Mesenchymal stem cell (in vitro differentiated cells and primary cell): ENCODE measurements around the gene SYMPK. TPM values are rescaled to one million over a fixed set of nuclear protein-coding genes. Genes with fewer than 3 reads are reported as not detected.

Experiments
- DNase-seq: peaks from one replicate; pipeline ENCODE4 v3.0.0-alpha.2; 2013
- H2AFZ ChIP-seq: one replicate; pipeline ENCODE4 v1.6.1; 2013; ENCODE audit warnings: low read depth, mild to moderate bottlenecking, control low read depth, inconsistent platforms, low read length, moderate library complexity
- H2AK5ac ChIP-seq: 2 replicates; pipeline ENCODE4 v1.6.1; 2013; ENCODE audit warnings: low read length, moderate library complexity, mild to moderate bottlenecking, inconsistent platforms; ENCODE audit not compliant: severe bottlenecking
- H2BK120ac ChIP-seq: one replicate; pipeline ENCODE4 v1.6.1; 2013; ENCODE audit warnings: low read depth, mild to moderate bottlenecking, inconsistent platforms, low read length, moderate library complexity
- H2BK12ac ChIP-seq, 2 experiments: one replicate each; pipeline ENCODE4 v1.6.1; 2013; ENCODE audit warnings: inconsistent platforms in 2 of 2, low read length in 2 of 2, mild to moderate bottlenecking in 2 of 2, moderate library complexity in 2 of 2, control low read depth in 1 of 2
- H2BK15ac ChIP-seq: one replicate; pipeline ENCODE4 v1.6.1; 2013; ENCODE audit warnings: mild to moderate bottlenecking, low read depth, inconsistent platforms; ENCODE audit not compliant: poor library complexity, severe bottlenecking
- H2BK5ac ChIP-seq: 2 replicates; pipeline ENCODE4 v1.6.1; 2013; ENCODE audit warnings: low read depth, mild to moderate bottlenecking, low read length, control low read depth, inconsistent platforms; ENCODE audit not compliant: poor library complexity, severe bottlenecking
- H3K14ac ChIP-seq, 2 experiments: one replicate each; pipeline ENCODE4 v1.6.1; 2013; ENCODE audit warnings: inconsistent platforms in 2 of 2, low read length in 2 of 2, control low read depth in 1 of 2, mild to moderate bottlenecking in 1 of 2, moderate library complexity in 1 of 2
- H3K18ac ChIP-seq, 2 experiments: one replicate each; pipeline ENCODE4 v1.6.1; 2013; ENCODE audit warnings: inconsistent platforms in 2 of 2, low read length in 2 of 2, control low read depth in 1 of 2, low read depth in 1 of 2, mild to moderate bottlenecking in 1 of 2
- H3K23ac ChIP-seq, 2 experiments: one replicate each; pipeline ENCODE4 v1.6.1; 2013; ENCODE audit warnings: inconsistent platforms in 2 of 2, low read length in 2 of 2, mild to moderate bottlenecking in 2 of 2, moderate library complexity in 2 of 2, control low read depth in 1 of 2
- H3K27ac ChIP-seq: 2 replicates; pipeline ENCODE4 v1.5.1; 2013; ENCODE audit warnings: mild to moderate bottlenecking, moderate library complexity, low read length, control low read depth, inconsistent platforms; ENCODE audit not compliant: poor library complexity, severe bottlenecking
- H3K27me3 ChIP-seq, 2 experiments: 2 replicates each; pipeline versions ENCODE4 v1.6.1 to v1.7.0; 2013; ENCODE audit warnings: low read length in 2 of 2, mild to moderate bottlenecking in 2 of 2, moderate library complexity in 2 of 2, control low read depth in 1 of 2, inconsistent platforms in 1 of 2; ENCODE audit not compliant: control insufficient read depth in 1 of 2, insufficient read depth in 1 of 2
- H3K36me3 ChIP-seq, 2 experiments: 2 replicates each; pipeline versions ENCODE4 v1.6.1 to v1.7.0; 2013; ENCODE audit warnings: low read length in 2 of 2, control low read depth in 1 of 2, inconsistent platforms in 1 of 2, low read depth in 1 of 2, mild to moderate bottlenecking in 1 of 2; ENCODE audit not compliant: insufficient read depth in 2 of 2, control insufficient read depth in 1 of 2
- H3K4ac ChIP-seq, 2 experiments: one replicate each; pipeline ENCODE4 v1.6.1; 2013; ENCODE audit warnings: inconsistent platforms in 2 of 2, low read length in 2 of 2, mild to moderate bottlenecking in 2 of 2, moderate library complexity in 2 of 2, control low read depth in 1 of 2, low read depth in 1 of 2
- H3K4me1 ChIP-seq: 2 replicates; pipeline ENCODE4 v1.6.1; 2013; ENCODE audit warnings: low read depth, low read length, control low read depth; ENCODE audit not compliant: control insufficient read depth, insufficient read depth
- H3K4me2 ChIP-seq: 2 replicates; pipeline ENCODE4 v1.6.1; 2013; ENCODE audit warnings: low read length, mild to moderate bottlenecking, inconsistent platforms; ENCODE audit not compliant: poor library complexity, severe bottlenecking
- H3K4me3 ChIP-seq, 2 experiments: 2 replicates each; pipeline versions ENCODE4 v1.5.1 to v1.7.0; 2013; ENCODE audit warnings: low read length in 2 of 2, mild to moderate bottlenecking in 2 of 2, control low read depth in 1 of 2, low read depth in 1 of 2; ENCODE audit not compliant: insufficient read depth in 1 of 2
- H3K79me1 ChIP-seq: replicated peaks from 2 replicates; pipeline ENCODE4 v1.6.1; 2013; ENCODE audit warnings: mild to moderate bottlenecking, control low read depth, low read length, inconsistent platforms; ENCODE audit not compliant: poor library complexity, severe bottlenecking
- H3K9ac ChIP-seq: 2 replicates; pipeline ENCODE4 v1.7.0; 2013; ENCODE audit warnings: mild to moderate bottlenecking, low read length, moderate library complexity
- H3K9me3 ChIP-seq: 2 replicates; pipeline ENCODE4 v1.7.0; 2013; ENCODE audit warnings: mild to moderate bottlenecking, low read length; ENCODE audit not compliant: control insufficient read depth
- H4K8ac ChIP-seq: one replicate; pipeline ENCODE4 v1.6.1; 2013; ENCODE audit warnings: inconsistent platforms, mild to moderate bottlenecking, low read length, moderate library complexity
- H4K91ac ChIP-seq: one replicate; pipeline ENCODE4 v1.6.1; 2013; ENCODE audit warnings: mild to moderate bottlenecking, low read length, inconsistent platforms
- WGBS: methylation state at CpG from one replicate; pipeline ENCODE4 v1.1.7; 2013; ENCODE audit warnings: mixed read lengths; 5-methylcytosine and 5-hydroxymethylcytosine counted together
- polyA plus RNA-seq, 2 experiments: library from polyadenylated mRNA; stranded (reverse); fragments of 200-250 nt; gene quantifications; one replicate each; pipeline ENCODE4 v1.2.3, GENCODE V29; 2013

Gene SYMPK
- 38.9 TPM for polyA plus RNA-seq (2013, experiment 1 of 2)
- 39.9 TPM for polyA plus RNA-seq (2013, experiment 2 of 2)

GRCh38 chr19:45862564-45863334, at the start of gene SYMPK:
Gene SYMPK, minus strand, starts transcription at chr19:45863147. Its CDS starts 8,652 bp downstream, at chr19:45854495.
- peak within 1 kb of the TSS; percentile 100 for H2BK15ac ChIP-seq
- DNase-seq: peak; percentile 99
- H4K91ac ChIP-seq: peak within 1 kb of the TSS; percentile 91
- H2BK120ac ChIP-seq: peak within 1 kb of the TSS; percentile 85
- peak within 1 kb of the TSS; percentile 49 for H2BK5ac ChIP-seq
- WGBS: under 1% methylated on average over 58 of the region's 65 CpGs
- peak within 1 kb of the TSS; percentile 81 to 96 for H3K23ac ChIP-seq
- peak within 1 kb of the TSS; percentile 78 for H3K4me2 ChIP-seq
- H3K4ac ChIP-seq: peak within 1 kb of the TSS; percentile 83 to 98
- H4K8ac ChIP-seq: peak within 1 kb of the TSS; percentile 90
- peak within 1 kb of the TSS; percentile 98 for H3K9ac ChIP-seq
- H3K18ac ChIP-seq: peak within 1 kb of the TSS; percentile 94 to 97
- H3K9me3 ChIP-seq: no peaks in the 10 kb centered on the region
- H3K27me3 ChIP-seq: peaks cover 33 to 40% of the 10 kb centered on the region in 2 experiments
- peak within 1 kb of the TSS; percentile 90 for H3K27ac ChIP-seq
- peaks cover 9% of the 10 kb centered on the region for H3K4me1 ChIP-seq
- H3K4me3 ChIP-seq: peak within 1 kb of the TSS; percentile 91 to 94
- H2BK12ac ChIP-seq: peak within 1 kb of the TSS in 1 of 2 experiments; percentile 52
- peak within 1 kb of the TSS; percentile 67 for H2AK5ac ChIP-seq
- peaks cover 7% of the 10 kb centered on the region for H3K79me1 ChIP-seq
- peaks cover 20 to 21% of the 10 kb centered on the region in 2 experiments for H3K36me3 ChIP-seq
- H2AFZ ChIP-seq: peak within 1 kb of the TSS; percentile 84
- H3K14ac ChIP-seq: peak within 1 kb of the TSS in 1 of 2 experiments; percentile 80

DNA sequence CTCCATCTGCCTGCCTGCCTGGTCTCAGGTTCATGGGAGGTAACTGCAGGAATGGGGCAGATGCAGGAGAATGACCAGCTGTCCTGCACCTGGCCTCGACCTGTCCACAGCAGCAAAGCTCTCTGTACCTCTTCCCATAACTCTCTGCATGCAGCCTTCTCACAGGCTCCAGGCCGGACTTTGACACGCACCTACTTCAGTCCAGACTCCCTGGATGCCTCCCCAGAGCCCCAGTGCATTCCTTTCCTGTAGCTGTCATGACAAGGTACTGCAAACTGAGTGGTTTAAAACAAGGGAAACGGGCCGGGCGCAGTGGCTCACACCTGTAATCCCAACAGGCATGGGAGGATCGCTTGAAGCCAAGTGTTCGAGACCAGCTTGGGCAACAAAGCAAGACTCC, 48.3 kb upstream of the SYMPK start:
- H2BK120ac ChIP-seq: no peak overlapping the region
- no peak overlapping the region for H2BK15ac ChIP-seq
- H2AFZ ChIP-seq: no peak overlapping the region
- H2BK12ac ChIP-seq: no peak overlapping the region
- H3K4ac ChIP-seq: no peak overlapping the region
- H3K4me1 ChIP-seq: no peaks in the 10 kb centered on the region
- peak overlapping the region in 1 of 2 experiments; percentile 17 for H3K23ac ChIP-seq
- no peaks in the 10 kb centered on the region for H3K36me3 ChIP-seq
- H3K9ac ChIP-seq: no peak overlapping the region
- no peak overlapping the region for H3K27ac ChIP-seq
- H4K8ac ChIP-seq: no peak overlapping the region
- no peak overlapping the region for H2BK5ac ChIP-seq
- no peak overlapping the region for H2AK5ac ChIP-seq
- WGBS: 72% methylated on average over 8 of the region's 8 CpGs
- H3K4me3 ChIP-seq: no peak overlapping the region
- H3K14ac ChIP-seq: no peak overlapping the region
- H3K4me2 ChIP-seq: no peak overlapping the region
- H3K27me3 ChIP-seq: peaks cover 0 to 44% of the 10 kb centered on the region in 2 experiments
- DNase-seq: no peak
- H3K9me3 ChIP-seq: no peaks in the 10 kb centered on the region
- H3K18ac ChIP-seq: no peak overlapping the region
- no peak overlapping the region for H4K91ac ChIP-seq
- no peaks in the 10 kb centered on the region for H3K79me1 ChIP-seq

- no peaks in the 10 kb centered on the region for H3K4me1 ChIP-seq
- no peak overlapping the region for H4K8ac ChIP-seq
- H2AK5ac ChIP-seq: no peak overlapping the region
- H2BK12ac ChIP-seq: no peak overlapping the region
- H3K4ac ChIP-seq: no peak overlapping the region
- no peak overlapping the region for H4K91ac ChIP-seq
- H3K27ac ChIP-seq: no peak overlapping the region
- no peak overlapping the region for H2BK120ac ChIP-seq
- H3K14ac ChIP-seq: no peak overlapping the region
- H3K23ac ChIP-seq: no peak overlapping the region
- no peaks in the 10 kb centered on the region for H3K79me1 ChIP-seq
- no peak overlapping the region for H2BK15ac ChIP-seq
- no peak overlapping the region for H3K9ac ChIP-seq
- no peak overlapping the region for H3K4me3 ChIP-seq
- H3K9me3 ChIP-seq: no peaks in the 10 kb centered on the region
- H2BK5ac ChIP-seq: no peak overlapping the region
- H3K18ac ChIP-seq: no peak overlapping the region
- H2AFZ ChIP-seq: no peak overlapping the region
- H3K36me3 ChIP-seq: no peaks in the 10 kb centered on the region
- no peak for DNase-seq
- H3K4me2 ChIP-seq: no peak overlapping the region
- WGBS: 73% methylated on average over 5 of the region's 5 CpGs
- H3K27me3 ChIP-seq: peaks cover 0 to 29% of the 10 kb centered on the region in 2 experiments
These were observed 46.0 kb upstream of the SYMPK start for GRCh38 chr19:45908956-45909355.

GRCh38 chr19:45906221-45906620, 43.3 kb upstream of the SYMPK start:
- no peak overlapping the region for H3K18ac ChIP-seq
- no peak overlapping the region for H2BK15ac ChIP-seq
- no peaks in the 10 kb centered on the region for H3K9me3 ChIP-seq
- H3K79me1 ChIP-seq: peaks cover 7% of the 10 kb centered on the region
- no peak overlapping the region for H2BK5ac ChIP-seq
- H3K14ac ChIP-seq: no peak overlapping the region
- H2AK5ac ChIP-seq: no peak overlapping the region
- no peak overlapping the region for H3K23ac ChIP-seq
- no peaks in the 10 kb centered on the region for H3K36me3 ChIP-seq
- no peak overlapping the region for H4K91ac ChIP-seq
- H3K27ac ChIP-seq: no peak overlapping the region
- H3K9ac ChIP-seq: peak overlapping the region; percentile 19
- H2BK120ac ChIP-seq: no peak overlapping the region
- 86% methylated on average over 3 of the region's 3 CpGs for WGBS
- no peak overlapping the region for H3K4me3 ChIP-seq
- peaks cover 10% of the 10 kb centered on the region for H3K4me1 ChIP-seq
- no peak overlapping the region for H3K4ac ChIP-seq
- H3K27me3 ChIP-seq: peaks cover 0 to 12% of the 10 kb centered on the region in 2 experiments
- no peak overlapping the region for H4K8ac ChIP-seq
- no peak overlapping the region for H2BK12ac ChIP-seq
- H3K4me2 ChIP-seq: no peak overlapping the region
- H2AFZ ChIP-seq: no peak overlapping the region
- DNase-seq: peak; percentile 14
